B cell (primary cell): Measurements from ENCODE around the gene GNAI2. TPM values are rescaled to one million over a fixed set of nuclear protein-coding genes. Genes with fewer than 3 reads are reported as not detected.
A peak's percentile ranks its signal among the peaks of the same experiment; 100 is the strongest.

Experiments
- ATAC-seq: fragments of 200-7000 bp; cut with Tn5 transposase; one replicate; pipeline ENCODE4 v1.10.0; 2021; ENCODE audit warnings: low read depth, mild to moderate bottlenecking, moderate number of reproducible peaks, moderate library complexity
- CTCF ChIA-PET: fragments of 350-600 bp; sonication (Branson Sonifier 250); formaldehyde crosslinking; loops from one replicate; lab custom pipeline; 2021; ENCODE audit warnings: antibody characterized with exemption, inconsistent platforms; lab: Charles Lee
- POLR2A ChIA-PET: fragments of 350-600 bp; sonication (Branson Sonifier 250); formaldehyde crosslinking; loops from one replicate; lab custom pipeline; 2021; ENCODE audit warnings: antibody characterized with exemption; lab: Charles Lee
- DNase-seq: peaks from one replicate; pipeline ENCODE4 v3.0.0; 2013
- H2AFZ ChIP-seq: 2 replicates; pipeline ENCODE4 v1.6.1; 2012; ENCODE audit warnings: mild to moderate bottlenecking, low read depth, low read length; ENCODE audit not compliant: insufficient read depth, poor library complexity, severe bottlenecking
- H3K27ac ChIP-seq, 2 donors: 1 replicate in 1 of 2; 2 replicates in 1 of 2; pipeline ENCODE4 v1.5.1; 2012 to 2013; ENCODE audit warnings: low read length in 2 of 2, mild to moderate bottlenecking in 2 of 2, moderate library complexity in 1 of 2
- H3K27me3 ChIP-seq, 4 experiments: fragments of 200-600 bp in 1 of 4; sonication (generic) in 1 of 4; replicated peaks in 1 of 4; 1 replicate in 2 of 4; 2 replicates in 2 of 4; pipeline versions ENCODE4 v1.6.1 to v1.7.0; 2013 to 2016; ENCODE audit warnings: low read length in 3 of 4, mild to moderate bottlenecking in 2 of 4, mixed read lengths in 1 of 4, moderate library complexity in 1 of 4; ENCODE audit not compliant: insufficient read depth in 4 of 4, control insufficient read depth in 3 of 4; ENCODE audit errors: control extremely low read depth in 1 of 4
- H3K36me3 ChIP-seq, 2 experiments: replicated peaks in 1 of 2; 1 replicate in 1 of 2; 2 replicates in 1 of 2; pipeline versions ENCODE4 v1.6.1 to v1.7.1; 2013; ENCODE audit warnings: low read length in 1 of 2; ENCODE audit not compliant: insufficient read depth in 2 of 2, control insufficient read depth in 1 of 2; ENCODE audit errors: control extremely low read depth in 1 of 2, extremely low read depth in 1 of 2
- H3K4me1 ChIP-seq, 2 donors: fragments of 200-600 bp in 1 of 2; sonication (generic) in 1 of 2; 1 replicate in 1 of 2; 2 replicates in 1 of 2; pipeline versions ENCODE4 v1.5.1 to v1.6.1; 2013 to 2017; ENCODE audit warnings: low read length in 2 of 2; ENCODE audit not compliant: control insufficient read depth in 2 of 2, insufficient read depth in 2 of 2
- H3K4me2 ChIP-seq: replicated peaks from 2 replicates; pipeline ENCODE3; 2012; ENCODE audit warnings: mild to moderate bottlenecking, low read depth, low read length; ENCODE audit not compliant: poor library complexity, severe bottlenecking
- H3K4me3 ChIP-seq, 5 experiments: fragments of 200-600 bp in 1 of 5; sonication (generic) in 1 of 5; 1 replicate in 3 of 5; 2 replicates in 2 of 5; pipeline versions ENCODE4 v1.5.1 to v1.7.0; 2011 to 2016; ENCODE audit warnings: low read length in 4 of 5, mild to moderate bottlenecking in 4 of 5, low read depth in 2 of 5, control low read depth in 1 of 5, moderate library complexity in 1 of 5; ENCODE audit not compliant: insufficient read depth in 1 of 5; ENCODE audit errors: control extremely low read depth in 1 of 5, extremely low read depth in 1 of 5
- H3K79me2 ChIP-seq: fragments of 200-600 bp; sonication (generic); one replicate; pipeline ENCODE4 v1.6.0; 2016; ENCODE audit warnings: low read length; ENCODE audit not compliant: control insufficient read depth, insufficient read depth
- H3K9ac ChIP-seq: fragments of 200-600 bp; sonication (generic); 2 replicates; pipeline ENCODE4 v1.6.1; 2017; ENCODE audit warnings: mild to moderate bottlenecking, low read length, moderate library complexity
- H3K9me3 ChIP-seq, 3 donors: one replicate each; pipeline versions ENCODE4 v1.6.1 to v1.7.1; 2013; ENCODE audit warnings: low read length in 2 of 3; ENCODE audit not compliant: control insufficient read depth in 2 of 3, insufficient read depth in 1 of 3; ENCODE audit errors: control extremely low read depth in 1 of 3
- H4K20me1 ChIP-seq: 2 replicates; pipeline ENCODE4 v1.6.0; 2012; ENCODE audit warnings: mild to moderate bottlenecking, low read length; ENCODE audit not compliant: insufficient read depth, control insufficient read depth, poor library complexity, severe bottlenecking
- H3K27ac Mint-ChIP-seq: one replicate; pipeline ENCODE4 v1.8.0; 2021; ENCODE audit warnings: mixed read lengths
- H3K27me3 Mint-ChIP-seq: one replicate; pipeline ENCODE4 v1.8.0; 2021; ENCODE audit warnings: mixed read lengths
- H3K4me1 Mint-ChIP-seq: one replicate; pipeline ENCODE4 v1.8.0; 2021; ENCODE audit warnings: mixed read lengths
- H3K4me3 Mint-ChIP-seq: one replicate; pipeline ENCODE4 v1.8.0; 2021; ENCODE audit warnings: mixed read lengths
- H3K9me3 Mint-ChIP-seq: one replicate; pipeline ENCODE4 v1.8.0; 2022; ENCODE audit warnings: mixed read lengths; ENCODE audit not compliant: insufficient read depth
- CTCF ChIP-seq: fragments of 200-600 bp; IDR thresholded peaks from one replicate; pipeline ENCODE4 v1.8.0; 2022; ENCODE audit warnings: antibody characterized with exemption, mild to moderate bottlenecking
- EZH2 ChIP-seq: IDR thresholded peaks from 2 replicates; pipeline ENCODE4 v1.6.1; 2012; ENCODE audit warnings: borderline replicate concordance, low read depth, mild to moderate bottlenecking, moderate library complexity, low read length; ENCODE audit not compliant: insufficient read depth, poor library complexity, severe bottlenecking
- WGBS: methylation state at CpG from one replicate; pipeline ENCODE4 v1.1.5; 2013; ENCODE audit warnings: missing lambda C conversion rate; ENCODE audit not compliant: insufficient coverage; 5-methylcytosine and 5-hydroxymethylcytosine counted together
- intact Hi-C: fragments of 100-400 bp; cut with micrococcal nuclease; formaldehyde crosslinking; loops from one replicate; pipeline ENCODE4 v1.10.0; 2022
- polyA plus RNA-seq: library from polyadenylated mRNA; depleted of rRNA; stranded (reverse); fragments of >200 nt; gene quantifications from 2 replicates; pipeline ENCODE4 v1.2.3, GENCODE V29; 2012
- total RNA-seq, 2 donors: library from RNA; stranded (reverse); fragments of 120-200 nt in 1 of 2; gene quantifications; 1 replicate in 1 of 2; 2 replicates in 1 of 2; pipeline versions ENCODE4 v1.2.3 to v1.2.4, GENCODE V29; 2013 to 2022

The GNAI2 gene
- total and polyA plus RNA-seq, 2 donors (not counting 1 experiment from before 2014, with no cell fraction given): 302 to 491 TPM

GRCh38 chr3:50259432-50260026, 23.5 kb downstream of the GNAI2 start:
- Mint-ChIP-seq H3K9me3 (no peaks in the 10 kb centered on the region), H3K27me3 (no peaks in the 10 kb centered on the region), H3K27ac (peak overlapping the region; percentile 80), H3K4me1 (peaks cover 17% of the 10 kb centered on the region), H3K4me3 (peak overlapping the region; percentile 77)
- H3K27ac ChIP-seq: peak overlapping the region; percentile 7 to 79
- ATAC-seq: no peak
- CTCF ChIA-PET: interaction anchor here (0.8 to 27.3 kb wide), 11 partner anchors 8 to 77 kb away, joined by 3 to 596 read pairs (median 4); partner anchors contain the start of gene GNAI2
- H3K4me3 ChIP-seq: no peak overlapping the region
- peaks cover 0 to 36% of the 10 kb centered on the region in 2 experiments for H3K36me3 ChIP-seq
- POLR2A ChIA-PET: interaction anchor here (0.6 to 2.0 kb wide), 4 partner anchors 31 to 244 kb away, joined by 3 to 21 read pairs (median 3); partner anchors contain the start of gene CACNA2D2
- H3K27me3 ChIP-seq: no peaks in the 10 kb centered on the region
- intact Hi-C loops: loop anchor here (1.0 kb wide), 3 partner anchors 13 to 32 kb away; no protein-coding TSS in a partner anchor
- H3K9ac ChIP-seq: peak overlapping the region; percentile 77
- H3K4me1 ChIP-seq: peaks cover 12 to 23% of the 10 kb centered on the region in 2 donors
- 65% methylated on average over 18 of the region's 18 CpGs for WGBS
- H3K79me2 ChIP-seq: peaks cover 11% of the 10 kb centered on the region
- H3K9me3 ChIP-seq: no peaks in the 10 kb centered on the region
- TF ChIP-seq CTCF (no peak), EZH2 (no peak)
- peak overlapping the region; percentile 82 for H2AFZ ChIP-seq
- H3K4me2 ChIP-seq: peak overlapping the region; percentile 98
- H4K20me1 ChIP-seq: peaks cover 52% of the 10 kb centered on the region
- DNase-seq: peak; percentile 34
